K562 (cell line): ENCODE measurements around the gene KLK7. TPM values are rescaled to one million over a fixed set of nuclear protein-coding genes. Genes with fewer than 3 reads are reported as not detected.

Experiments
- ATAC-seq: fragments of 200-7000 bp; cut with Tn5 transposase; 3 replicates; pipeline ENCODE4 v1.9.1; 2020; ENCODE audit warnings: moderate library complexity
- BruUV-seq: library from RNA; stranded (reverse); fragments of 400-500 nt; replicated peaks from 2 replicates; lab custom pipeline; 2021; lab: Mats Ljungman, UMichigan
- CTCF ChIA-PET: fragments of 300-600 bp; formaldehyde crosslinking; extraction: SDS; loops from one replicate; lab custom pipeline; 2021; ENCODE audit warnings: low intra/inter-chr PET ratio; lab: Yijun Ruan, JAX
- POLR2A ChIA-PET: fragments of 300-600, 350-650 bp; sonication (Branson Sonifier 250); formaldehyde crosslinking; extraction: SDS; loops from one replicate; lab custom pipeline; 2021; ENCODE audit warnings: antibody characterized with exemption, inconsistent platforms; lab: Yijun Ruan, JAX
- DNase-seq, 4 experiments: peaks; one replicate each; pipeline versions ENCODE4 v3.0.0 to v3.0.0-alpha.2; 2011 to 2018; ENCODE audit warnings: low spot score in 3 of 4, mixed read lengths in 3 of 4; ENCODE audit errors: extremely low read depth in 1 of 4
- FAIRE-seq: peaks from 2 replicates; lab custom pipeline; 2011; peaks lifted over from hg19 to GRCh38; lab: Jason Lieb, UNC
- H2AFZ ChIP-seq: 2 replicates; pipeline ENCODE4 v1.6.0; 2011; ENCODE audit warnings: low read depth, low read length, control low read depth, inconsistent platforms
- H3K27ac ChIP-seq: fragments of 200-600 bp; 3 replicates; pipeline ENCODE4 v1.8.0; 2011; ENCODE audit warnings: low read depth, mild to moderate bottlenecking, control low read depth, inconsistent platforms, low read length, moderate library complexity, mixed read lengths; ENCODE audit errors: extremely low read depth
- H3K27me3 ChIP-seq, 2 experiments: fragments of 300-600 bp in 1 of 2; 2 replicates in 1 of 2; 3 replicates in 1 of 2; pipeline versions ENCODE4 v1.6.0 to v1.8.0; 2011; ENCODE audit warnings: inconsistent platforms in 2 of 2, low read length in 2 of 2, mild to moderate bottlenecking in 1 of 2, mixed read lengths in 1 of 2, moderate library complexity in 1 of 2; ENCODE audit not compliant: control insufficient read depth in 2 of 2, insufficient read depth in 2 of 2
- H3K36me3 ChIP-seq: fragments of 300-600 bp; 3 replicates; pipeline ENCODE4 v1.8.0; 2011; ENCODE audit warnings: mild to moderate bottlenecking, low read length, inconsistent platforms; ENCODE audit not compliant: control insufficient read depth, insufficient read depth
- H3K4me1 ChIP-seq, 2 experiments: fragments of 200-600 bp in 1 of 2; replicated peaks in 1 of 2; 2 replicates in 1 of 2; 3 replicates in 1 of 2; pipeline versions ENCODE4 v1.5.1 to v1.8.0; 2011; ENCODE audit warnings: inconsistent platforms in 2 of 2, low read length in 2 of 2, mild to moderate bottlenecking in 1 of 2, mixed read lengths in 1 of 2, moderate library complexity in 1 of 2; ENCODE audit not compliant: control insufficient read depth in 2 of 2, insufficient read depth in 2 of 2
- H3K4me2 ChIP-seq: 2 replicates; pipeline ENCODE4 v1.6.1; 2011; ENCODE audit warnings: low read length, control low read depth, inconsistent platforms, mixed read lengths; ENCODE audit not compliant: insufficient read depth
- H3K4me3 ChIP-seq: fragments of 200-600 bp; sonication (generic), shearing (Covaris generic); 2 replicates; pipeline ENCODE4 v1.5.1; 2016; ENCODE audit warnings: control low read depth, inconsistent platforms
- H3K79me2 ChIP-seq: fragments of 200-600 bp; 3 replicates; pipeline ENCODE4 v1.8.0; 2011; ENCODE audit warnings: low read length, inconsistent platforms; ENCODE audit not compliant: control insufficient read depth, insufficient read depth
- H3K9ac ChIP-seq, 2 experiments: 2 replicates each; pipeline versions ENCODE4 v1.6.0 to v1.6.1; 2011; ENCODE audit warnings: low read depth in 2 of 2, low read length in 2 of 2, control low read depth in 1 of 2, inconsistent platforms in 1 of 2, mild to moderate bottlenecking in 1 of 2, mixed read lengths in 1 of 2; ENCODE audit not compliant: insufficient read depth in 1 of 2
- H3K9me1 ChIP-seq: one replicate; pipeline ENCODE4 v1.6.0; 2011; ENCODE audit warnings: inconsistent platforms, mild to moderate bottlenecking, low read length, moderate library complexity; ENCODE audit not compliant: control insufficient read depth, insufficient read depth
- H3K9me3 ChIP-seq: replicated peaks from 2 replicates; pipeline ENCODE4 v1.5.1; 2011; ENCODE audit warnings: low read depth, low read length, inconsistent platforms; ENCODE audit not compliant: control insufficient read depth, insufficient read depth
- H4K20me1 ChIP-seq: replicated peaks from 2 replicates; pipeline ENCODE4 v1.6.1; 2011; ENCODE audit warnings: low read length, inconsistent platforms, mixed read lengths; ENCODE audit not compliant: control insufficient read depth, insufficient read depth
- ATF2 ChIP-seq: sonication (generic); formaldehyde crosslinking; IDR thresholded peaks from 2 replicates; pipeline ENCODE4 v1.8.1; 2022; ENCODE audit warnings: missing genetic modification reagents
- CTBP1 ChIP-seq: fragments of 450-650 bp; IDR thresholded peaks from 2 replicates; pipeline ENCODE4 v1.6.1; 2016; ENCODE audit warnings: borderline replicate concordance
- CUX1 ChIP-seq: fragments of 200-800 bp; sonication (Bioruptor generic); IDR thresholded peaks from 2 replicates; pipeline ENCODE4 v1.6.1; 2016; ENCODE audit warnings: missing genetic modification characterization, missing compliant biosample characterization
- HDAC2 ChIP-seq: fragments of 450-650 bp; IDR thresholded peaks from 2 replicates; pipeline ENCODE4 v1.6.1; 2016; ENCODE audit warnings: mild to moderate bottlenecking
- KDM1A ChIP-seq, 2 experiments: fragments of 450-650 bp; IDR thresholded peaks; 2 replicates each; pipeline ENCODE4 v1.6.1; 2016; ENCODE audit warnings: mild to moderate bottlenecking in 2 of 2
- RCOR1 ChIP-seq, 2 experiments: IDR thresholded peaks; 2 replicates each; pipeline ENCODE4 v1.6.1; 2012; ENCODE audit warnings: low read depth in 2 of 2, low read length in 2 of 2, borderline replicate concordance in 1 of 2, improper control_type of control experiment in 1 of 2
- ZNF143 ChIP-seq: sonication (generic); formaldehyde crosslinking; IDR thresholded peaks from 2 replicates; pipeline ENCODE4 v1.9.0; 2022; ENCODE audit warnings: mild to moderate bottlenecking, missing genetic modification reagents
- ZNF347 ChIP-seq: fragments of 450-650 bp; formaldehyde crosslinking; IDR thresholded peaks from 2 replicates; pipeline ENCODE4 v1.4.0; 2020; ENCODE audit warnings: low read depth, mild to moderate bottlenecking, moderate library complexity
- WGBS: fragments of 100-300 bp; shearing (Covaris generic); methylation state at CpG from one replicate; pipeline ENCODE4 v1.1.6; 2016; ENCODE audit warnings: low coverage, mixed read lengths; ENCODE audit not compliant: insufficient coverage; ENCODE audit errors: missing lambda C conversion rate; 5-methylcytosine and 5-hydroxymethylcytosine counted together
- in situ Hi-C: fragments of 300-500 bp; cut with MboI; formaldehyde crosslinking; loops from 4 replicates; pipeline ENCODE4 v1.15.0; 2018; ENCODE audit warnings: inconsistent platforms, mixed read lengths
- intact Hi-C: fragments of 100-400 bp; cut with micrococcal nuclease; formaldehyde crosslinking; loops from 2 replicates; pipeline ENCODE4 v1.14.2; 2022
- polyA plus RNA-seq, 8 experiments: library from polyadenylated mRNA; depleted of rRNA in 4 of 8; stranded (reverse) in 5 of 8; unstranded in 3 of 8; fragments of >200 nt; fragmentation: Nextera tagmentation in 2 of 8; fragmentation: Illumina TruSeq in 1 of 8; extraction: Ambion mirVana in 2 of 8; extraction: Trizol in 1 of 8; gene quantifications; 2 replicates each; pipeline versions ENCODE4 v1.2.1 to v1.2.3, GENCODE V29; 2011 to 2014; ENCODE audit warnings: inconsistent platforms in 1 of 8, missing spikeins in 1 of 8
- total RNA-seq, 7 experiments: library from RNA; depleted of rRNA in 6 of 7; stranded (reverse); fragments of >200 nt in 6 of 7; fragmentation: Illumina TruSeq in 2 of 7; extraction: Trizol in 2 of 7; gene quantifications; 2 replicates each; pipeline versions ENCODE4 v1.2.1 to v1.2.3, GENCODE V29; 2011 to 2021; ENCODE audit warnings: low replicate concordance in 1 of 7

The KLK7 gene
- total and polyA plus RNA-seq, 9 of the 15 experiments (the other 6 are each of a cell fraction or from before 2014, with no cell fraction given), result 0.03 TPM; not detected in 8

GRCh38 chr19:51005248-51005647, 21.5 kb upstream of the KLK7 start:
- H3K36me3 ChIP-seq, result no peaks in the 10 kb centered on the region

More at GRCh38 chr19:51005248-51005647, 21.5 kb upstream of the KLK7 start:
- no peak overlapping the region for H2AFZ ChIP-seq
- no peak overlapping the region for H3K27ac ChIP-seq
- H4K20me1 ChIP-seq, result no peaks in the 10 kb centered on the region
- WGBS, result 0% methylated on average over 1 of the region's 1 CpG
- no peak overlapping the region for H3K4me3 ChIP-seq
- POLR2A ChIA-PET, result no interaction called here
- DNase-seq (no peak), FAIRE-seq (no peak), ATAC-seq (no peak)
- peaks cover 19 to 31% of the 10 kb centered on the region in 2 experiments; a peak in 4 of 5 replicates for H3K4me1 ChIP-seq
- in situ Hi-C loops, result no loop called here
- TF ChIP-seq HDAC2, result peak; percentile 56; the same call in 1 of the 2 replicates
- no peak for TF ChIP-seq CUX1 (CRISPR knock-in tag)
- TF ChIP-seq CTBP1, result peak; percentile 76
- peak; percentile 63 for TF ChIP-seq ZNF143 (CRISPR knock-in tag)
- TF ChIP-seq ATF2 (CRISPR knock-in tag), result no peak
- TF ChIP-seq ZNF347 (CRISPR knock-in tag), result no peak
- TF ChIP-seq RCOR1 (IDR thresholded peaks at IDR 0.05; ENCODE audit: borderline replicate concordance in 1 of 2, low read depth in 2 of 2, low read length in 2 of 2), result peak in 1 of 2 experiments; percentile 84; a peak in 2 of 4 replicates
- TF ChIP-seq KDM1A (IDR thresholded peaks at IDR 0.05), result peak; percentile 82 to 88
- H3K9ac ChIP-seq, result no peak overlapping the region
- H3K9me1 ChIP-seq, result no peaks in the 10 kb centered on the region
- intact Hi-C loops, result no loop called here
- H3K9me3 ChIP-seq, result no peaks in the 10 kb centered on the region
- no peak overlapping the region for H3K4me2 ChIP-seq
- CTCF ChIA-PET, result no interaction called here
- H3K79me2 ChIP-seq, result no peaks in the 10 kb centered on the region
- peaks cover 0 to 21% of the 10 kb centered on the region in 2 experiments; a peak in 2 of 5 replicates for H3K27me3 ChIP-seq
- no TSS peak for BruUV-seq
